ENCODE data around the gene POU4F3. TPM values are rescaled to one million over a fixed set of nuclear protein-coding genes. Genes with fewer than 3 reads are reported as not detected.
"Not testable (repeated sequence)": the region's sequence is repeated elsewhere in the genome, so short reads cannot be mapped to it uniquely, and the experiment has no call there.

POU4F3 gene
- not detected for total RNA-seq

GRCh38 chr5:146338774-146339714 is at the start of gene POU4F3:
POU4F3 (plus strand) TSS chr5:146338839; CDS start chr5:146339113, 274 bp downstream.
- Histone ChIP-seq H3K36me3 (no peaks in the 10 kb centered on the region), H3K9me3 (no peaks in the 10 kb centered on the region), H3K4me3 (no peak within 1 kb of the TSS), H3K4me1 (ENCODE audit: control insufficient read depth in 1 of 2, low read depth in 2 of 2) (peaks cover 0 to 10% of the 10 kb centered on the region in 2 donors), H3K27ac (no peak within 1 kb of the TSS), H3K27me3 (replicated peaks; ENCODE audit: insufficient read depth) (peaks cover 17% of the 10 kb centered on the region)
- no peak for TF ChIP-seq CTCF (IDR thresholded peaks at IDR 0.05)
- ATAC-seq (ENCODE audit: insufficient number of reproducible peaks, low FRiP score, low read depth) (no peak), DNase-seq (ENCODE audit: low spot score) (no peak)

GRCh38 chr5:146290318-146290717 is 48.3 kb upstream of the POU4F3 start:
- no peak for ATAC-seq (ENCODE audit: insufficient number of reproducible peaks, low FRiP score, low read depth)
- no peak for TF ChIP-seq CTCF (IDR thresholded peaks at IDR 0.05)
- Histone ChIP-seq H3K4me3 (no peak overlapping the region), H3K27me3 (replicated peaks; ENCODE audit: insufficient read depth) (no peaks in the 10 kb centered on the region), H3K4me1 (ENCODE audit: control insufficient read depth in 1 of 2, low read depth in 2 of 2) (peaks cover 0 to 4% of the 10 kb centered on the region in 2 donors), H3K27ac (no peak overlapping the region), H3K9me3 (no peaks in the 10 kb centered on the region), H3K36me3 (peaks cover 2% of the 10 kb centered on the region)
- DNase-seq (ENCODE audit: low spot score): no peak

GRCh38 chr5:146291421-146292074 is 47.1 kb upstream of the POU4F3 start:
- DNase-seq (ENCODE audit: low spot score) (no peak), ATAC-seq (ENCODE audit: insufficient number of reproducible peaks, low FRiP score, low read depth) (no peak)
- no peaks in the 10 kb centered on the region for H3K27me3 ChIP-seq (replicated peaks; ENCODE audit: insufficient read depth)
- no peak for TF ChIP-seq CTCF (IDR thresholded peaks at IDR 0.05)
- H3K4me3 ChIP-seq: no peak overlapping the region
- no peaks in the 10 kb centered on the region for H3K9me3 ChIP-seq
- H3K36me3 ChIP-seq: peaks cover 2% of the 10 kb centered on the region
- no peak overlapping the region for H3K27ac ChIP-seq
- H3K4me1 ChIP-seq (ENCODE audit: control insufficient read depth in 1 of 2, low read depth in 2 of 2): peaks cover 0 to 3% of the 10 kb centered on the region in 2 donors

- DNase-seq (ENCODE audit: low spot score) (no peak), ATAC-seq (ENCODE audit: insufficient number of reproducible peaks, low FRiP score, low read depth) (no peak)
- Histone ChIP-seq H3K4me1 (ENCODE audit: control insufficient read depth in 1 of 2, low read depth in 2 of 2) (no peaks in the 10 kb centered on the region), H3K36me3 (no peaks in the 10 kb centered on the region), H3K27me3 (replicated peaks; ENCODE audit: insufficient read depth) (no peaks in the 10 kb centered on the region), H3K4me3 (no peak overlapping the region), H3K27ac (no peak overlapping the region), H3K9me3 (no peaks in the 10 kb centered on the region)
- no peak for TF ChIP-seq CTCF (IDR thresholded peaks at IDR 0.05)
Measured at GRCh38 chr5:146296245-146296644, 42.4 kb upstream of the POU4F3 start.

- DNase-seq (ENCODE audit: low spot score); ATAC-seq (ENCODE audit: insufficient number of reproducible peaks, low FRiP score, low read depth); H3K27me3 ChIP-seq (replicated peaks; ENCODE audit: insufficient read depth); H3K36me3 ChIP-seq; H3K4me1 ChIP-seq (ENCODE audit: control insufficient read depth in 1 of 2, low read depth in 2 of 2); H3K9me3 ChIP-seq; H3K4me3 ChIP-seq; H3K27ac ChIP-seq: not testable (repeated sequence)
Measured at GRCh38 chr5:146298920-146299319, 39.7 kb upstream of the POU4F3 start.
